Natural killer cell treated with Interleukin-12 subunit alpha and Interleukin-12 subunit beta and Interleukin-15 and Interleukin-18, amount 100 ng/mL, for 72 hours (primary cell): ENCODE data around the gene SH3PXD2B. TPM values are rescaled to one million over a fixed set of nuclear protein-coding genes. Genes with fewer than 3 reads are reported as not detected.

Source experiments
- ATAC-seq, 2 donors: fragments of 150-1000 bp; cut with Tn5 transposase in 1 of 2; sonication (Bioruptor Pico), chemical (Tn5 transposase) in 1 of 2; 2 replicates each; pipeline ENCODE4 v1.10.0; 2021
- DNase-seq: peaks from one replicate; pipeline ENCODE4 v3.0.0; 2022; ENCODE audit warnings: low spot score
- H3K27ac Mint-ChIP-seq, 2 donors: 1 replicate in 1 of 2; 2 replicates in 1 of 2; pipeline ENCODE4 v1.8.0; 2022; ENCODE audit warnings: mixed read lengths in 2 of 2, mild to moderate bottlenecking in 1 of 2, moderate library complexity in 1 of 2
- H3K27me3 Mint-ChIP-seq, 2 donors: 1 replicate in 1 of 2; 2 replicates in 1 of 2; pipeline ENCODE4 v1.8.0; 2022; ENCODE audit warnings: mixed read lengths in 2 of 2
- H3K36me3 Mint-ChIP-seq: one replicate; pipeline ENCODE4 v1.8.0; 2022; ENCODE audit warnings: mixed read lengths
- H3K4me1 Mint-ChIP-seq, 2 donors: 1 replicate in 1 of 2; 2 replicates in 1 of 2; pipeline ENCODE4 v1.8.0; 2022; ENCODE audit warnings: low read depth in 2 of 2, mixed read lengths in 2 of 2, mild to moderate bottlenecking in 1 of 2
- H3K4me3 Mint-ChIP-seq: one replicate; pipeline ENCODE4 v1.8.0; 2022; ENCODE audit warnings: mixed read lengths
- H3K9me3 Mint-ChIP-seq: 2 replicates; pipeline ENCODE4 v1.8.0; 2022; ENCODE audit warnings: mixed read lengths
- total RNA-seq, 2 donors: library from RNA; stranded (reverse); gene quantifications; one replicate each; pipeline ENCODE4 v1.2.3, GENCODE V29; 2022

The SH3PXD2B gene
- total RNA-seq, 2 donors from 2014 or later: 0.08 to 0.33 TPM

DNA sequence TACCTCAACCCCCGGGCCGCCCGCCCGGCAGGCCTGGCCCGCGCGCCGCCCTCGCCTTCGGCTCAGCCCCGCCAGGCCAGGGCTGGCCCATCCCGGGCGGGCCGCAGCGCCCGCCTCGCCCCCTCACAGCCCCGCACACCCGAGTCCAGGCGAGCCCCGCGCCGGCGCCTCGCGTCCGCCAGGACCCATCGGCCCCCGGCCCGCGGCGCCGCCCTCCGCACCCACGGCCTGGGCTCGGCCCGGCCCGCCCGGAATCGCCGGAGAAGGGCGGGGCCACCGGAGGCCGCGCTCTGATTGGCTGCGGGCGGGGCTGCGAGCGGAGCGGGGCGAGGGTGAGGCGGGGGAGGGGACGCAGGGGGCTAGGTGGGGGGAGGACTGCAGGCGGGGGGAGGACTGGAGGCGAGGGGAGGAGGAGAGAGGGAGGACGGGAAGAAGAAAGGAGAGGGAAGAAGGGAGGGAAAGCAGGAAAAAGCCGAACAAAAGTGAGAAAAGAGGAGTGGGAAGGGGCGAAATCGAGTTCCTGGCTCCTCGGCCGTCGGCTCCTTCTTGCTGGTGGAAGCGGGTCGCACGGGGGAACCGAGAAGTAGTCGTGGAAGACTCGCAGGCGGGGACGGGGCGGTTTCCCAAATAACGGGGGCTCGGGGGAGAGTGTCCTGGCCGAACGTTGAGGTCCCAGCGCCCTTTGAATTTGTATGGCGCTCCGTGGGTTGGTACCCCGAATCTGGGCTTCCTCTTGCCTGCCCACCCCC is 170.3 kb downstream of the SH3PXD2B start:
- H3K9me3 Mint-ChIP-seq: no peaks in the 10 kb centered on the region
- peak overlapping the region; percentile 41 to 89 for H3K27ac Mint-ChIP-seq
- ATAC-seq: peak; percentile 95 to 96
- peak; percentile 88 for DNase-seq
- no peaks in the 10 kb centered on the region for H3K36me3 Mint-ChIP-seq
- H3K27me3 Mint-ChIP-seq: peaks cover 0 to 3% of the 10 kb centered on the region in 2 donors
- peaks cover 10 to 16% of the 10 kb centered on the region in 2 donors for H3K4me1 Mint-ChIP-seq
- H3K4me3 Mint-ChIP-seq: peak overlapping the region; percentile 85

DNA sequence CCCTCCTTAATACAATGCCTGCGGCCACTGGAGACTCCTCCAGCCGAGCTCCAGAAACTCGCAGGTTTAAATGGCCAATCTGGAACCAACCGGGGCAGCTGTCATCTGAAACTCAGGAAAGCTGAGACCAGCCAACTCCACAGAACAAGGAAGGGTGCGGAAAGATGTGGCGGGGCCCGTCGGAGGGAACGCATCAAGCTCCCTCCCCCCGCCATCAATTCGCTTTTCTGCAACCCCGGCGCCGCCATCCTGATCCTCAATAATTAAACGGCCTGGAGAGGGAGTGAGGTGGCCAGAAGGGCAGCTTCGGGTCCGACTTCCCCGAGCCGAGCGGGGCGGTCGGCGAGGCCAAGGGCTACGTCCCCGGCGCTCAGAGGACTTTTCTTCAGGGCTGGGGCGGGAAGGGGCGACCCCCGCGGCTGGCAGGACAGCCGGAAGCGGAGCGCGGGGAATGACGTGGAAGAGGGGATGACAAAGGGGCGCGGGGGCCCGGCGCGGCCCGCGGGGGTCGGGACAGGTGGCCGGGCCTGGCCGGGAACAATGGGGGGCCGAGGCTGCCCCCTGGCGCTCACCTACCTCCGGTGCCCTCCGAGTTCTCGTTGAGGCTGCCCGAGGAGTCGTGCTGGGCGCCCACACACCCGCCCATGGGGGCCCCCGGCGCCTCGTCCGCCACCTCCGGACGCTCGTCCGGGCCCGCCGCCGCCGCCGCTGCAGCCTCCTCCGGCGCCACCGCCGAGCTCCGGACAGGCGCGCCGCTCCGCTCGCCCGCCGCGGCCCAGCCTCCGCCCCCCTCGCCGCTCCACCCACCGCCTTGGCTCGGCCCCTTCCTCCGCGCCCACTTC is 171.1 kb downstream of the SH3PXD2B start, which contains the start of gene UBTD2:
UBTD2 (minus strand) TSS at position 745 of the 842 bp plus-strand sequence; CDS start at position 646, 99 bp downstream.
- no peaks in the 10 kb centered on the region for H3K36me3 Mint-ChIP-seq
- H3K9me3 Mint-ChIP-seq: no peaks in the 10 kb centered on the region
- peak within 1 kb of the TSS; percentile 85 for H3K4me3 Mint-ChIP-seq
- H3K27ac Mint-ChIP-seq: peak within 1 kb of the TSS; percentile 41 to 89
- peaks cover 0 to 3% of the 10 kb centered on the region in 2 donors for H3K27me3 Mint-ChIP-seq
- H3K4me1 Mint-ChIP-seq: peaks cover 10 to 16% of the 10 kb centered on the region in 2 donors
- DNase-seq: peak; percentile 88
- peak; percentile 95 for ATAC-seq

DNA sequence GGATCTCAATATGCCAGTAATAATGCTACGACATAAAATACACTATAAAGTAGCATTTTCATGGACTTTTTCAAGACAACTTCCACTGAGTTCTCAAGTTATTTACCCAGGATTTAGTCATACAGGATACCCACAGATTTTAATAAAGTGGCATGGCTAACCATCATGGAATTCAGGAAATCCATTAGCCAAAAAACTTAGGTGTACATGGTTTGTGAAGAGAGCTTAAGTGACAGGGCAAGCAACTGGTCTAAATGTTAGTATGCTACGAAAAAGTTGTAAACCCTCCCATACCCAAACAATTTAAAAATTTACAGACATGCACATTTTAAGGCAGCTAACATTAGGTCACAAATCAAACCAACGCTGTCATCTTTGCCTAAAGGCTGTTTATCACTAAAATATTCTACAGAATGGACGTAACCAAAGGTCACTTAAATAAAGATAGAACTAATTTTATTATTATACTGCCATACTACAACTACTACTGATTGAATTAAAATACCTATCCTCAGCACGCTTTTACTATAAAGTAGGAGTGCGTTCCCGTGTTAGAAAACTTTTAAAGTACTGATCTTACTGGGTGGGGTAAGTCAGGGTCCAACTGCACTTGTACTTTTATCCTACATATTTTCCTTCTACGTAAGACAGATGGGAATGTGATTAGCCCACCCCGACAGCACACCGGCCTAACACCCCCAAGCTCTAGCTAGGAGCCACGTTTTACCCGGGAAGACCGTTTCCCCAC is 171.9 kb downstream of the SH3PXD2B start:
- no peak for DNase-seq
- Mint-ChIP-seq H3K27ac (peak overlapping the region in 1 of 2 donors; percentile 68), H3K4me1 (peaks cover 10 to 16% of the 10 kb centered on the region in 2 donors), H3K9me3 (no peaks in the 10 kb centered on the region), H3K4me3 (peak overlapping the region; percentile 85), H3K36me3 (no peaks in the 10 kb centered on the region), H3K27me3 (peaks cover 0 to 3% of the 10 kb centered on the region in 2 donors)
- no peak for ATAC-seq

DNA sequence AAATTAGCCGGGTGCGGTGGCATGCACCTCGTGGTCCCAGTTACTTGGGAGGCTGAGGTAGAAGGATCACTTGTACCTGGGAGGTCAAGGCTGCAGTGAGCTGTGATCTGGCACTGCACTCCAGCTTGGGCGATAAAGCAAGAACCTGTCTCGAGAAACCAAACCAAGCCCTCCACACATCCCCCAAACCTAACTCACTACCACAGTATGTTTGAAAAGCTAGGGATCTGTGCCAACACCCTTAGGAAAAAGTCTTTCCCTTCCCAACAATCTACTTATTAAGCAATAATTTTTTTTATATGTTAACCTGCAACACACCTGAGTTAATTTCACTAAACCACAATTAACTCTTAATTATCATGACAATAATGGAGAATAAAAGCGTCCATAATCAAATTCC is 173.0 kb downstream of the SH3PXD2B start:
- Mint-ChIP-seq H3K9me3 (no peaks in the 10 kb centered on the region), H3K36me3 (no peaks in the 10 kb centered on the region), H3K27me3 (peaks cover 0 to 3% of the 10 kb centered on the region in 2 donors), H3K27ac (peak overlapping the region in 1 of 2 donors; percentile 28), H3K4me1 (peaks cover 13 to 17% of the 10 kb centered on the region in 2 donors), H3K4me3 (peak overlapping the region; percentile 85)
- ATAC-seq: no peak
- no peak for DNase-seq

DNA sequence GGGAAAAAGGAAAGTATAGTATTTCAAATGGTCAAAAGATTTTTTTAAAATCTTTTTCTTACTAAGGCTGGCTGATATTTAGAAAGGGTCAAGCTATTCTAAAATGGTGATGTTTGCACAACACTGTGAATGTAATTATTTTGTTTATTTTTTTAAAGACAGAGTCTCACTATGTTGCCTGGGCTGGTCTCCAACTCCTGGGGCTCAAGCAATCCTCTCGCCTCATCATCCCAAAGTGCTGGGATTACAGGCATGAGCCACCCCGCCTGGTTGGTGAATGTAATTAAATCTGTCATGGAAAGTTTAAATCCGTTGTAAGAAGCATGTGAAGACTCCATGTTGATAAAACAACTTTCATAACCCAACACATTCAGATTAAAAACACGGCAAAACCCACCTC is 173.4 kb downstream of the SH3PXD2B start:
- H3K4me3 Mint-ChIP-seq: no peak overlapping the region
- no peaks in the 10 kb centered on the region for H3K9me3 Mint-ChIP-seq
- peaks cover 16 to 21% of the 10 kb centered on the region in 2 donors for H3K4me1 Mint-ChIP-seq
- H3K36me3 Mint-ChIP-seq: no peaks in the 10 kb centered on the region
- peaks cover 0 to 3% of the 10 kb centered on the region in 2 donors for H3K27me3 Mint-ChIP-seq
- DNase-seq (no peak), ATAC-seq (no peak)
- H3K27ac Mint-ChIP-seq: no peak overlapping the region

DNA sequence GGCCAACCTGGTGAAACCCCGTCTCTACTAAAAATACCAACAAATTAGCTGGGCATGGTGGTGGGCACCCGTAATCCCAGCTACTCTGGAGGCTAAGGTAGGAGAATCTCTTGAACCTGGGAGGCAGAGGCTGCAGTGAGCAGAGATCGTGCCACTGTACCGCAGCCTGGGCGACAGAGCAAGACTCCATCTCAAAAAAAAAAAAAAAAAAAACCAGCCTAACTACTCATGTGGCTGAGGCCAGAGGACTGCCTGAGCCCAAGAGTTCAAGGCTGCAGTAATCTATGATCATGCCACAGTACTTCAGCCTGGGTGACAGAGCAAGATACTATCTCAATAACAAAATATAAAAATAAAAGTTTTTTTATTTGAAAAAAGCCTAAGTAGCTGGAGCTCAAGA is 174.0 kb downstream of the SH3PXD2B start:
- H3K4me1 Mint-ChIP-seq: peaks cover 22 to 27% of the 10 kb centered on the region in 2 donors

DNA sequence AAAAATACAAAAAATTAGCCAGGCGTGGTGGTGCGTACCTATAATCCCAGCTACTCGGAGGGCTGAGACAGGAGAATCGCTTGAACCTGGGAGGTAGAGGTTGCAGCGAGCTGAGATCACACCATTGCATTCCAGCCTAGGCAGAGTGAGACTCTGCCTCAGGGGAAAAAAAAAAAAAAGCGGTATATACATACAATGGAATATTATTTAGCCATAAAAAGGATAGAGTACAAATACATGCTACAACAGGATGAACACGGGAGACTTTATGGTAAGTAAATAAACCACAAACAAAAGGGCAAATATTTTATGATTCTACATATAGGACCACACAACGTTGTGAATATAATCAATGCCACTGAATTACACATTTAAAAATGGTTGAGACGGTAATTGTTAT is 176.0 kb downstream of the SH3PXD2B start:
- ATAC-seq: no peak
- DNase-seq: no peak
- Mint-ChIP-seq H3K4me1 (peaks cover 30 to 34% of the 10 kb centered on the region in 2 donors), H3K36me3 (no peaks in the 10 kb centered on the region), H3K27ac (no peak overlapping the region), H3K9me3 (no peaks in the 10 kb centered on the region), H3K4me3 (no peak overlapping the region), H3K27me3 (peaks cover 0 to 3% of the 10 kb centered on the region in 2 donors)

More for the DNA sequence above, 174.0 kb downstream of the SH3PXD2B start:
- no peak overlapping the region for H3K4me3 Mint-ChIP-seq
- H3K27me3 Mint-ChIP-seq: peaks cover 0 to 3% of the 10 kb centered on the region in 2 donors
- no peaks in the 10 kb centered on the region for H3K36me3 Mint-ChIP-seq
- no peak overlapping the region for H3K27ac Mint-ChIP-seq
- ATAC-seq (no peak), DNase-seq (no peak)
- no peaks in the 10 kb centered on the region for H3K9me3 Mint-ChIP-seq

DNA sequence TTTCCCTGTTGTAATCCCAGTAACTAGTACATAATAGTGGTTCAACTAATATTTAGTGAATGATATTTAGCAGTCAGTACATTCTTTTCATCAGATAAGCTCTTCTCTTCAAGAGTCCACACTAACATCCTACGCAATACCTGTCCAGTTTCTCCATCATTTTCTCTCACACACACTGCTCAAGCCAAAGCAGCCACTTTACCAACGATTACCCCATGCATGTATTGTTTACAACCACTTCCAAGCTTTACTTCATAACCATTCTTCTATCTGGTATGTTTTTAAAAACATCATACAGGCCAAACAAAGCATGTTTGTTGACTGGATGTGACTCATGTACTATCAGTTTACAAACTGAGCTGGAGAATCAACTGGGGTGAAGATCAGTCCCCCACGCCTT is 178.1 kb downstream of the SH3PXD2B start:
- H3K27ac Mint-ChIP-seq: no peak overlapping the region
- H3K27me3 Mint-ChIP-seq: no peaks in the 10 kb centered on the region
- ATAC-seq (no peak), DNase-seq (no peak)
- peak overlapping the region; percentile 15 for H3K4me3 Mint-ChIP-seq
- H3K36me3 Mint-ChIP-seq: no peaks in the 10 kb centered on the region
- peaks cover 18 to 20% of the 10 kb centered on the region in 2 donors for H3K4me1 Mint-ChIP-seq
- no peaks in the 10 kb centered on the region for H3K9me3 Mint-ChIP-seq

Other genes with a start within 250 kb of the SH3PXD2B start
- gene UBTD2, start 170.8 kb downstream of the SH3PXD2B start, total RNA-seq: 1 to 10 TPM; 4.7 to 4.9 TPM
- under 1 TPM; 0.14 to 0.36 TPM for gene NEURL1B, start 186.7 kb upstream of the SH3PXD2B start, total RNA-seq